ENCODE results near the gene CACNB1.
A peak's percentile ranks its signal among the peaks of the same experiment; 100 is the strongest.
"Not testable (repeated sequence)": the region's sequence is repeated elsewhere in the genome, so short reads cannot be mapped to it uniquely, and the experiment has no call there.

CACNB1 gene

DNA sequence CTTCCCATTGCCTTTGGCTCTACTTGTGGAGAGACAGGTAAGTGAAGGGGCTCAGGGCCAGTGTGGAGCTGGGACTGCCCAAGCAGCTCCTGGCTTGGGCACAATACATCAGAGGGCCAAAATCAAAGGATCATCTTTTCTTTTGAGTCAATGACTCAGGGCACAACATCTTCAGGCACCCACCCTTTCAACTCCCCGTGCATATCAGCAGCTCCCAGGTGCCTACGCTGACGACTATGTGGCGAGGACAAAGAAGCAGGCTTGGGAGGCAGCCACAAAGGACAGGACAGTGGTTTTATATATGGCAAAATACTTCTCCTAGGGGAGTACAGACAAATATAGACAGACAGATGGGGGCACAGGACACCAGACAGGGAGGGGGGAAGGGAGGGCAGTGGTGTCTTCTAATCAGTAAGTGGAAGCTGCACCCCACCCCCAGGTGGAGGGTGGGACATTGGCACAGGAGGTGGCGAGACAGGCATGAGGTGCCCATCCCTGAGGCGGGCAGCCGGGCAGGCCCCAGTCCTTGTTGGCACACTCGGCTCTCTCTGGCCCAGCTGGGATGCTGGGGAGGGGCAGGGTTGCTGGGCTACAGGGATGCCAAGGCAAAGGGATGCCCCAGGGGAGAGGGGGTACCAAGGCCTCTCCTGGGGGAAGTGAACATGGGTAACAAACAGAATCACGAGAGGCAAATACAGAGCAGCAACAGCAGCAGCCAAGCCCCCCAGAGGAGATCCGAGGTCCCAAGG lies 23.8 kb downstream of the CACNB1 start:
- no peak for DNase-seq

GRCh38 chr17:39173080-39173479 lies 24.4 kb downstream of the CACNB1 start:
- no peak for DNase-seq

DNA sequence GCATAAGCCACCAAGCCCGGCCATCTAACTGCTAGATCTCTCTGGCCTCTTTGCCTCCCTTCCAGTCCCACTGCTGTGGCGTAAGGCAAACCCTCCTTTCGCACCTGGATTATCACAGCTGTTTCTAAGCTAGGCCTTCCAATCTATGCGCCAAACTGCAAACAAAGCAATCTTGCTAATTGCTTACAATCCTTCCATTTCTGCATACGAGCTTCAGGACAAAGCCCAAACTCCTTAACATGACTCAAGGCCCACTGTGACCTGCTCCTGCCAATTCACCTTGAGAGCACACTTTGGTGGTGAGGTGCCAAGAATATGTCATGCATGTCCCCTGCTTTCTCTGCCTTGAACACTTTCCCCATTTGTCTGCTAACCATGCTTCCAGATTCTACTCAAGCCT lies 25.5 kb downstream of the CACNB1 start:
- no peak for DNase-seq

DNA sequence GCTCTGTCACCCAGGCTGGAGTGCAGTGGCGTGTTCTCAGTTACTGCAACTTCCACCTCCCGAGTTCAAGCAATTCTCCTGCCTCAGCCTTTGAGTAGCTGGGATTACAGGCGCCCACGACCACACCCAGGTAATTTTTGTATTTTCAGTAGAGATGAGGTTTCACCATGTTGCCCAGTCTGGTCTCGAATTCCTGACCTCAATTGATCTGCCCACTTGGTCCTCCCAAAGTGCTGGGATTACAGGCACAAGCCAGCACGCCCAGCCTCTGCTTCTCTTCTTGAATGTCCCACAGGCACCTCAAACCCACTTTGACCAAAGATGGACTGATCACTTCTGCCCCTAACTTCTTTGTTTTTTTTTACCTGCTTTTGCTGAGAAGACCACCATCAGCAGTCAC lies 26.9 kb downstream of the CACNB1 start:
- DNase-seq: no peak

- DNase-seq: no peak
These were observed 27.4 kb downstream of the CACNB1 start for GRCh38 chr17:39170109-39170508.

- DNase-seq: no peak
These were observed 28.0 kb downstream of the CACNB1 start for GRCh38 chr17:39169518-39169917.

DNA sequence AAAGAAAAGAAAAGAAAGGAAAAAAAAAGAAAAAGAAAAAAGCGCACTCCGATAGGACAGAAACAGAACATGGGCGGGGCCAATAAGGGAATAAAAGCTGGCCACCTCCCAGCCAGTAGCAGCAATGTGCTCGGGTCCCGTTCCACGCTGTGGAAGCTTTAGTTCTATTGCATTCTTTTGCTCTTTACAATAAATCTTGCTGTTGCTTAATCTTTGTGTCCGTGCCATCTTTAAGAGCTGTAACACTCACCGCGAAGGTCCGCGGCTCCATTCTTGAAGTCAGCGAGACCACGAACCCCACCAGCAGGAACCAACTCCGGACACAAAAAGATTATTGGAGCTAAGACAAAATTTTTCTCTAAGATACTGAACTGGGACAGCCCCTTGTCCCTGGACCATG lies 28.4 kb downstream of the CACNB1 start:
- no peak for DNase-seq

- DNase-seq: not testable (repeated sequence)
These were observed 29.0 kb downstream of the CACNB1 start for GRCh38 chr17:39168503-39168902.

DNA sequence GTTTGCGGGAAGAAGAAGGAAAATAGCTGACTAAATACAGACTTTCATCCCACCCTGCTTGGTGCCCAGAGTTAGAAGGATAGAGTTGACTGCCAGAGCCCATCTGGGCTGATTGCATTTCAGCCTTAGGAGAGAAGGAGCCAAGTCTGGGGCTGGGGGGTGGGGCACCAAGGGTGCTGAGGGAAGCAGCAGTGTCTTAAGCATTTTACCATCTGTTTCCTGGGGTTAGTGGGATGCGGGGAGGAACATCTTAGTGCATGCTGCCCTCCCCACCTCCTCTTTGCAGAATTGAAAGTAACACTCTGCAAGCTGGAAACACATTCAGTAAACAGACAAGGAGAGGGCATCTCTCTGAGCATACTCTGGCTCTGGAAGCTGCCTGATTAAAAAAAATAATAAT lies 30.0 kb downstream of the CACNB1 start:
- peak; percentile 55 for DNase-seq

DNA sequence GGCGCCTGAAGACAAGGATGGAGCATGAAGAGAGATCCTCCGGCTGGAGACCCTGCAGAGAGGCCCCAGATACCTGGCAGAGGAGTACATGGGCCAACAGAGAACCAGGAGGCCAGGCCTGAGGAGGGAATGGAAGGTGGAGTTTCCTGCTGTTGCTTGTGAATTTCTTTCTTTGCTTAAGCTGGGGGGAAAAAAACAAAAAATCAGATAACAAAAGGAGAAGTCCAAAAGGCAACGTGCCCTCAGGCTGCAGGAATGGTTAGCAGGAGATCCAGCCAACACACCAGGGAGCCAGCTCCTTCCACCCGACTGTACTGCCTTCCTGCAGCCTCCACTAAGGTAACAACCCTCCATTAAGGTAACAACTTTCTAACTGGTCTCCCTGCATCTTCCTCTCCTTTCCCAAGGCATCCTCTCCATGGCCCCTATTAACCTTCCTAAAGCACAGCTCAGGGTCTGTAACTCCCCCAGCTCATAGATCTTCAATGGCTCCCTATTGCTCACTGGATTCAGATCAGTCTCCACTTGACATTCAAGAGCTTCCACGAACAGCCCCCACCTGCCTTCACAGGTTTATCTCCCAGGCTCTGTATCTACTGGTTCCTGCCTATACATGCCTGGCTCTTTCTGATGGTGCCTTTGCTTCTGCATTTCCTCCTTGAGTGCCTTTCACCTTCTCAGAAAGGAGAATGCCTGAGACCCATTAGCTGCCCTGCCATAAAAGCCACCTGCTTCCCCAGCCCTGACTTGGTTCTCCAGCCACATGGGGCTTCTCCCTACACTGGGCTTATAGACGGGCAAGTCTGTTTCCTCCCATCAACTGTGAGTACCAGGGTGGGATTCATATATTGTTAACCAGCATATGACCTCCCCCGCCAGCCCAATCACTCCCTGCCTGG lies 30.8 kb downstream of the CACNB1 start:
- DNase-seq: no peak

DNA sequence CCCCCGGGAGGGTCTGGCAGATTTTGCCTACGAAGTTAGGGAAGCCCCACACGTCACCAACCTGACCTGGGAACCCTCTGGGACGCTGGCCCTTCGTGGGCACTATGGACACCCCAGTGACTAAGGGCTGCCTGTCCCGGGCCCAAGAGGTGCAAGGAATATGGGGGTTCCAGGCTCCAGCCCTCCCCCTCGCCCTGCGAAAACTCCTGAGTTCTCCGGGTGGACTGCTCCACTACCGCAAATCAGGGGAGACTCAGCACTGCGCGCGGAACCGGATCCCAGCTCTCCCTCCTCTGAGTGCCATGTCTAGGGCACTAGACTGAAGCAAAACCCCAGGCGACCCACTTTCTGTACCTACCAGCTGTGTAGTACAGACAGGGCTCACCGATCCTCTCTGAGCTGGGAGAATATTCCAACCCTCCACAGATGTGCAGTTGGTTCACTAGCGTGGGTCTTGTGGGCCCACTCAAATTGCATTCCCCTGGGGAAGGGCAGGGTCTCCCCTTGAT lies 31.6 kb downstream of the CACNB1 start, which contains the start of gene ARL5C:
Gene ARL5C, minus strand, starts transcription at position 321 of the 509 bp plus-strand sequence. CDS start 401 bp downstream, outside the sequence.
- no peak for DNase-seq

DNA sequence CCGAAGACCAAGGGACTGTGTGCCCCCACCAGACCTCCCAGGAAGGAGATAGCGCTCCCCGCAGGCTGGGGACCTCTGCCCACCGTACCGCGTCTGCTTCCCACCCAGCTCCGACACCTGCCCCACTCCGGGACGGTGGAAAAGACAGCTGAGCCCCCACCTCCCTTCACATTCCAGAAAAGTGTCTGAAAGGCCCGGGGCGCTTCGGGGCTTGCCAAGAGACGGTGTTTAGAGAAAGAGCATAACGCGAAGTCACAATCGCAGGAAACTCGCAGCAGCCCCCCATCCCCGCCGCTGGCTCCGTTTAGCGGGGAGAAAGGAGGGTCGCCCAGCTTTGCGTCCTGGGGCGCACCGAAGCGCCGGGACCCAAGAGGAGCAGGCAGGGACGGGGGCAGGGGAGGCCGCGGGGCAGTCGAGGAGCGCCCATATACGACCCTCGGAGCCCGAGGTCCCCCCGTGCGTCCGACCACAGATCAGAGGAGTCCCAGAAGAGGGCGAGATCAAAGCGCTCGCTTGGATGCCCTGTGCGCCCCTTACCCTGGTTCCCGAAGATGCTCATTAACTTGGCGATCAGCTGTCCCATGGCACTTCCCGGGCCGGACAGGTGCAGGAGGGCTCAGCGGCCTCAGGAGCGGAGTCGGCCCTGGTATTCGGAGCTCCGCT lies 32.2 kb downstream of the CACNB1 start:
- DNase-seq: no peak

- peak; percentile 87 for DNase-seq
These were observed 32.8 kb downstream of the CACNB1 start for GRCh38 chr17:39164675-39165143.

- no peak for DNase-seq
These were observed 35.5 kb downstream of the CACNB1 start for GRCh38 chr17:39161962-39162361.

DNA sequence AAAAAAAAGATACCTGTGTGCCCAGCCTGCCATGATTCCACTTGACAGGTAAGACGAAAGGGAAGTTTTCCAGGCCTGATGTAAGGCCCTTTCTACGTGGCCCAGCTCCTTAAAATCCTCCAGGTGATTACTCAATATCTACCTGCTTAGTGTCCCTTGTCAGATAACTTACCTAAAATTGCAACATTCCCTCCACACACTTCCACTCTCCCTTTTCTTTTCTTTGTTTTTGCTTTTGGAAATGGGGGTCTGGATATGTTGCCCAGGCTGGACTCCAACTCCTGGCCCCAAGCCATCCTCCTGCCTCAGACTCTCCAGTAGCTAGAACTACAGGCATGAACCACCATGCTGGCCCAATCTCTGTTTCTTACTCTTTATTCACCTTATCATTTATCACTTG lies 38.8 kb downstream of the CACNB1 start:
- no peak for DNase-seq

DNA sequence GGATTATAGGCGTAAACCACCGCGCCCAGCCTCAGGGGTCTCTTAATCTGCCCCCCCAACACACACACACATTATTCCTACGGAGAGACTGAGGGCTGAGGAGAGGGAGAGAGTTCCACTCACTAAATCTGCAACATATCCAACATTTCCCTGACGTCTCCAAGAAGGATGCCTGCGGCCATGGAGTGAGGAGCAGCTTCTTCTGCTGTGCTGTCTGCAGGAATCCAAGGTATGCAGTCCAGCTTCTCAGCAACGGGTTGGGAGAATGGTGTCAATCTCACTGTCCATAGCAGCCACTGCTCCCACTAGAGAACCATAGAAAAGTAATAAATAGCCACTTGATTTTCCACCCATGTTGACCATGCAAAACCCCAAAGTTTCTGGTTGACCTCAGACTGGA lies 41.0 kb downstream of the CACNB1 start:
- no peak for DNase-seq

DNA sequence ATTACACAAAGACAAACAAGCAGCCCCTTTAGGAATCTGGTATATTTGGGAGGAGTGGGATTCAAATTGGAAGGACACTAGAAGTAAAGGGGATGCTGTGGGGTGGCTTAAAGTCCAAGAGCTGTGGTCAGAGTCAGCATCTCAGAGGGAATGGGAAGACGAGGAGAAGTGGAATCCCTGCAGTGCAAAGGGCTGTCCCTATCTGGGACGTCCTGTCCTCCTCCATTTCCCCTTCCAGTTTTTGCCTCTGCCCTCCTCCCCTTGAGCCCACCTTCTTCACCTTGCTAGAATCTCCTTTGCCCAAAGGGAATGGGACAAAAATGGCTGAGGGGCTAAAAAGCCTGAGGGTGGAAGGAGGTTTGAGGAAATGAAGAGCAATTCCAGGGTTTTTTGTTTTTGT lies 41.8 kb downstream of the CACNB1 start:
- DNase-seq: no peak

- DNase-seq: peak; percentile 94
These were observed 43.8 kb downstream of the CACNB1 start for GRCh38 chr17:39153599-39154051.

DNA sequence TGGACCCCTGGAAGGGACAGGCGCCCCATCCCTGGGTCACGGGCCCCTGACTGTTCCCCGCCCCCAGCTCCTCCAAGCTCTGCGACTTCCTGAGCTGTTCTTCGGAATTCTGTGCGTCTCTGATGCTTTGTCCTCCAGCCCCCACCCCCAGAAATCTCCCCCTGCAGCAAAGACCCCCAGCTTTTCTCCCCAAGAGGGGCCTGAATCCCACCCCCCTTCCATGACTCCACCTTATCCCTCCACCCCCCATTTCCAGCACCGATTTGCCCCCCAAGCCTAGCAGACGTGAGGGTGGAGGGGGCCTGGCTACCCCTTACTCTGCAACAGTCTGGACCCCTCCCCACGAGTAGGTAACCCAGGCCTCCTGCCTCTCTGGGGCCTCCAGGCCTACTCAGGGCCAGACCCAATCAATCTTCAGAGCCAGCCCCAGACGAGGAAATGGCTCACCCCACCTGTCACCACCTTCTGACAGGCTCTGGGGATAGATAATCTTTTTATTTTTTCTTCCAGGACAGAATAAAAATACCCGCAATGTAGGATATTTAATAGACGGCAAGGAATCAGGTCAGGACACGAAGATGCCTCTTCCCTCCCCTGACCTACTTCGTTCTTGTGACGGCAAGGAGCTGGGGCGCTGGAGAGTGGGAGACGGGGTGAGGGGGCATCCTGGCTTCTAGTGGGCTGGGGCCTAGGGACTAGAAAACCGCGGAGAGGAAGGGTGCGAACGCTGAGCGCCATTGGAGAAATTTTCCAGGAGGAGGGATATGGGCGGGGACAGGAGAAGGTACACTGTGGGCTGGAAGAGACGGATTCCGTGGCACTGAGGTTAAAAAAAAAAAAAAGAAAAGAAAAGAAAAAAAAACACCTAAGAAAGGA lies 45.3 kb downstream of the CACNB1 start:
- DNase-seq: no peak

DNA sequence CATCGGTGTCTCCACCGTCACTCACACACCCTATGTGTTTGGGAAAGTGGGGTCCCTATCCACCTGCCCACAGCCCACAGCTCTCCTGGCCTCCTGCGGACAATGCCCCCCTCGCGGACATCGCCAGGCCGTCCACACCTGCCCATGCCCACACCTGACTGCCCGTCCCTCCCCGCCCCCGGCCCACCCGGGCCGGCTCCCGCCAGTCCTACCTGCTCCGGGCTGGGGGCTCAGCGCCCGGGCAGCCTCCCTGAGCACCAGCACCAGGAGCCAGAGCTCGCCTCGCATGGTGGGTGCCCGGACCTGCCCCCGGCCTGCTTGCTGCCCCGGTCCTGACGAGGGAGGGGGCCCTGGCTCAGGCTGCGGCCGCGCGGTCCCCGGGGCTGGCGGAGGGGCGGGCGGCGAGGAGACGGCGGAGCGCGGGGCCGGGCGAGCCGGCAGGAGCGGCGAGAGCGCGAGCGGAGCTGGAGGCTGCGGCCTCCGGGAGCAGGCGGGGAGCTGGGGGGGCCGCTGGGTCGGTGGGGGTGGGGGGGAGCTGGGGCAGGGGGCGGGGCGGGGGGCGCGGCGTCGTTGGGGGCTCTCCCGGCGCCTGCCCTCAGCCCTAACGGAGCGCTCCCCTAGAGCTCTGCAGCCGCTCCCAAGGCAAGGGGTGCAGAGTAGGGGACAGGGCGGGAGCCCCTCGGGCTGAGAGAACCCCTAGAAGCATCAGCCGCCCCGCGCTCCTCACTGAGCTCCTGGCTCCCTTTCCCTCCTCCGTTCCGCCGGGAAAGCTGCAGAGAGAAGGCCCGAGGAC lies 46.1 kb downstream of the CACNB1 start, which contains the start of gene PLXDC1:
Gene PLXDC1, minus strand, starts transcription at position 488 of the 793 bp plus-strand sequence. Its CDS starts 200 bp downstream, at position 288.
- no peak for DNase-seq

DNA sequence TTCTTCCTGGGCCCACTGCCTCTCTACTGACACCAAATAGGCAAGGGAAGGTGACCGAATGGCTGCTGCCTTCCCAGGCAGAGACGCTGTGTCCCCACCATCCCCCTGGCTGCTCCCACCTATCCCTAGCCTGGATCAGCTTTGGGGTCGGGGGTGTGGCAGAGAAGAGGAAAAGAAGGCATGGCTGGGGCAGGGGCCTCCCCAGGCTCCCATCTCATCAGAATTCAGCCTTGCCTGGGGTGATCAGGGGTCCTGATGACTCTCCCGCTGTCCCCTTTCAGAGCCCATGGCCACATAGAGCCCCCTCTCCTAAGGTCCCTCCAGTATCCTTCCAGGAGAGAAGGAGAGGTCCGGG lies 46.7 kb downstream of the CACNB1 start:
- DNase-seq: no peak
